Mesenchymal stem cell (in vitro differentiated cells and primary cell): ENCODE results near the gene C19orf67. TPM values are rescaled to one million over a fixed set of nuclear protein-coding genes. Genes with fewer than 3 reads are reported as not detected.

Experiments
- DNase-seq: peaks from one replicate; pipeline ENCODE4 v3.0.0-alpha.2; 2013
- H2AFZ ChIP-seq: one replicate; pipeline ENCODE4 v1.6.1; 2013; ENCODE audit warnings: low read depth, mild to moderate bottlenecking, control low read depth, inconsistent platforms, low read length, moderate library complexity
- H2AK5ac ChIP-seq: 2 replicates; pipeline ENCODE4 v1.6.1; 2013; ENCODE audit warnings: low read length, moderate library complexity, mild to moderate bottlenecking, inconsistent platforms; ENCODE audit not compliant: severe bottlenecking
- H2BK120ac ChIP-seq: one replicate; pipeline ENCODE4 v1.6.1; 2013; ENCODE audit warnings: low read depth, mild to moderate bottlenecking, inconsistent platforms, low read length, moderate library complexity
- H2BK12ac ChIP-seq, 2 experiments: one replicate each; pipeline ENCODE4 v1.6.1; 2013; ENCODE audit warnings: inconsistent platforms in 2 of 2, low read length in 2 of 2, mild to moderate bottlenecking in 2 of 2, moderate library complexity in 2 of 2, control low read depth in 1 of 2
- H2BK15ac ChIP-seq: one replicate; pipeline ENCODE4 v1.6.1; 2013; ENCODE audit warnings: mild to moderate bottlenecking, low read depth, inconsistent platforms; ENCODE audit not compliant: poor library complexity, severe bottlenecking
- H2BK5ac ChIP-seq: 2 replicates; pipeline ENCODE4 v1.6.1; 2013; ENCODE audit warnings: low read depth, mild to moderate bottlenecking, low read length, control low read depth, inconsistent platforms; ENCODE audit not compliant: poor library complexity, severe bottlenecking
- H3K14ac ChIP-seq, 2 experiments: one replicate each; pipeline ENCODE4 v1.6.1; 2013; ENCODE audit warnings: inconsistent platforms in 2 of 2, low read length in 2 of 2, control low read depth in 1 of 2, mild to moderate bottlenecking in 1 of 2, moderate library complexity in 1 of 2
- H3K18ac ChIP-seq, 2 experiments: one replicate each; pipeline ENCODE4 v1.6.1; 2013; ENCODE audit warnings: inconsistent platforms in 2 of 2, low read length in 2 of 2, control low read depth in 1 of 2, low read depth in 1 of 2, mild to moderate bottlenecking in 1 of 2
- H3K23ac ChIP-seq, 2 experiments: one replicate each; pipeline ENCODE4 v1.6.1; 2013; ENCODE audit warnings: inconsistent platforms in 2 of 2, low read length in 2 of 2, mild to moderate bottlenecking in 2 of 2, moderate library complexity in 2 of 2, control low read depth in 1 of 2
- H3K27ac ChIP-seq: 2 replicates; pipeline ENCODE4 v1.5.1; 2013; ENCODE audit warnings: mild to moderate bottlenecking, moderate library complexity, low read length, control low read depth, inconsistent platforms; ENCODE audit not compliant: poor library complexity, severe bottlenecking
- H3K27me3 ChIP-seq, 2 experiments: 2 replicates each; pipeline versions ENCODE4 v1.6.1 to v1.7.0; 2013; ENCODE audit warnings: low read length in 2 of 2, mild to moderate bottlenecking in 2 of 2, moderate library complexity in 2 of 2, control low read depth in 1 of 2, inconsistent platforms in 1 of 2; ENCODE audit not compliant: control insufficient read depth in 1 of 2, insufficient read depth in 1 of 2
- H3K36me3 ChIP-seq, 2 experiments: 2 replicates each; pipeline versions ENCODE4 v1.6.1 to v1.7.0; 2013; ENCODE audit warnings: low read length in 2 of 2, control low read depth in 1 of 2, inconsistent platforms in 1 of 2, low read depth in 1 of 2, mild to moderate bottlenecking in 1 of 2; ENCODE audit not compliant: insufficient read depth in 2 of 2, control insufficient read depth in 1 of 2
- H3K4ac ChIP-seq, 2 experiments: one replicate each; pipeline ENCODE4 v1.6.1; 2013; ENCODE audit warnings: inconsistent platforms in 2 of 2, low read length in 2 of 2, mild to moderate bottlenecking in 2 of 2, moderate library complexity in 2 of 2, control low read depth in 1 of 2, low read depth in 1 of 2
- H3K4me1 ChIP-seq: 2 replicates; pipeline ENCODE4 v1.6.1; 2013; ENCODE audit warnings: low read depth, low read length, control low read depth; ENCODE audit not compliant: control insufficient read depth, insufficient read depth
- H3K4me2 ChIP-seq: 2 replicates; pipeline ENCODE4 v1.6.1; 2013; ENCODE audit warnings: low read length, mild to moderate bottlenecking, inconsistent platforms; ENCODE audit not compliant: poor library complexity, severe bottlenecking
- H3K4me3 ChIP-seq, 2 experiments: 2 replicates each; pipeline versions ENCODE4 v1.5.1 to v1.7.0; 2013; ENCODE audit warnings: low read length in 2 of 2, mild to moderate bottlenecking in 2 of 2, control low read depth in 1 of 2, low read depth in 1 of 2; ENCODE audit not compliant: insufficient read depth in 1 of 2
- H3K79me1 ChIP-seq: replicated peaks from 2 replicates; pipeline ENCODE4 v1.6.1; 2013; ENCODE audit warnings: mild to moderate bottlenecking, control low read depth, low read length, inconsistent platforms; ENCODE audit not compliant: poor library complexity, severe bottlenecking
- H3K9ac ChIP-seq: 2 replicates; pipeline ENCODE4 v1.7.0; 2013; ENCODE audit warnings: mild to moderate bottlenecking, low read length, moderate library complexity
- H3K9me3 ChIP-seq: 2 replicates; pipeline ENCODE4 v1.7.0; 2013; ENCODE audit warnings: mild to moderate bottlenecking, low read length; ENCODE audit not compliant: control insufficient read depth
- H4K8ac ChIP-seq: one replicate; pipeline ENCODE4 v1.6.1; 2013; ENCODE audit warnings: inconsistent platforms, mild to moderate bottlenecking, low read length, moderate library complexity
- H4K91ac ChIP-seq: one replicate; pipeline ENCODE4 v1.6.1; 2013; ENCODE audit warnings: mild to moderate bottlenecking, low read length, inconsistent platforms
- WGBS: methylation state at CpG from one replicate; pipeline ENCODE4 v1.1.7; 2013; ENCODE audit warnings: mixed read lengths; 5-methylcytosine and 5-hydroxymethylcytosine counted together
- polyA plus RNA-seq, 2 experiments: library from polyadenylated mRNA; stranded (reverse); fragments of 200-250 nt; gene quantifications; one replicate each; pipeline ENCODE4 v1.2.3, GENCODE V29; 2013

The C19orf67 gene
- not detected for polyA plus RNA-seq (2013, experiment 1 of 2)
- polyA plus RNA-seq (2013, experiment 2 of 2), result not detected

DNA sequence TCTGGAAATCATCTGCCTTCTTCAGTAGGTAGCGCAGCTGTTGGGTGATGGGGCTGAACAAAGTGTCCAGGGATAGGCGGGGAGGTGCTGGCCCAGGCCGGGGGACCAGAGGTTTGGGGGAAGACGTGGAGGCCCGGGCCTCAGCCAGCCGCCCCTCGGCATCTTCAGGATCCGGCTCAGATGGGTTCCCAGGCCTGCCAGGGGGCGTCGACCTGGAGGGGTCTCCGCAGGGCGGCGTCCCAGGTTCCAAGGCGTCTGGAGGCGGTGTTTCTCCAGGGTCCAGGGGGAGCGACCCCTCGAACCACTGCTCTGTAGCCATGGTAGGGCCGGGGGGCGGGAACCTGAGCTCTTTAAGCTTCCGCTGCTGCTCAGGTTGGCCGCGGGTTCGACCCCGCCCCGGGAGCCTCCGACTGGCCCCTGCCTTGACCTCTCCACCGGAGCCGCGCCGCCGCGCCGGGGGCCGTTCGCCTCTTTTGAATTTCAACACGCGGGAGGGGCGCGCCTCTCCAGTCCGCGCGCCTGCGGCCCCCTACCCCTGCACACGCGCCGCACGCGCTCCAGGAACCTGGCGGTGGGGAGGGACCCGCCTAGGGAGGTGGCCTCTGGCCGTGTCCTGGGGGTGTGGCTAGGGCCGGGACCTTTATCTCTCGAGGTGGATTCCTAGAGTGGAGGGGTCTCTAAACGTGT is at the start of gene C19orf67:
Gene C19orf67, minus strand, starts transcription at position 475 of the 687 bp plus-strand sequence. Its CDS starts 156 bp downstream, at position 319.
- Histone ChIP-seq H4K8ac (no peak within 1 kb of the TSS), H2AK5ac (no peak within 1 kb of the TSS), H3K36me3 (peaks cover 10 to 23% of the 10 kb centered on the region in 2 experiments), H3K9ac (no peak within 1 kb of the TSS), H4K91ac (no peak within 1 kb of the TSS), H3K4ac (no peak within 1 kb of the TSS), H2BK120ac (no peak within 1 kb of the TSS), H2BK5ac (no peak within 1 kb of the TSS), H3K4me2 (no peak within 1 kb of the TSS), H3K18ac (no peak within 1 kb of the TSS), H3K14ac (no peak within 1 kb of the TSS), H2BK15ac (no peak within 1 kb of the TSS), H2BK12ac (no peak within 1 kb of the TSS), H3K27ac (no peak within 1 kb of the TSS), H3K23ac (no peak within 1 kb of the TSS), H3K9me3 (no peaks in the 10 kb centered on the region), H3K4me3 (no peak within 1 kb of the TSS), H3K4me1 (peaks cover 13% of the 10 kb centered on the region), H3K79me1 (peaks cover 11% of the 10 kb centered on the region), H3K27me3 (no peaks in the 10 kb centered on the region), H2AFZ (no peak within 1 kb of the TSS)
- DNase-seq, result no peak
- WGBS, result 59% methylated on average over 54 of the region's 54 CpGs

DNA sequence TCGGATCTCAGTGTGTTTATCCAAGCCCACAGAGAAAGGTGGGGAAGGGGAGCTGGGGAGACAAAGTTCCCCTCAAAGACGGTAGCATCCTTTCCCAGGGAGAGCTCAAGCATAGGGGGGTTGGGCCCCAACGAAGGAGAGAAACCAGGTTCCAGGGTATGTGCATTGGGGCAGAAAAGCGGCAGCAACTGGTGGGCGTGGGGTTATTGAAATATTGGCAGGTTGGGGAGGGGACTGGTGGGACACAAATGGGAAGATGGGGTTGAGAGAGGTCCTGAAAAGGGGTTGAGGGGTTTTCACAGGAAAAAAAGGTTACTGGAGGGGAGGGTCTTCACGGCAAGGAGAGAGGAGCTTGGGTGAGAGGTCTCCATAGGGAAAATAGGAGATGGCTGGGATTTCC is 49.8 kb upstream of the C19orf67 start:
- H3K27me3 ChIP-seq, result no peaks in the 10 kb centered on the region
- no peak overlapping the region for H2AK5ac ChIP-seq
- H2AFZ ChIP-seq, result no peak overlapping the region
- peaks cover 11% of the 10 kb centered on the region for H3K4me1 ChIP-seq
- no peak overlapping the region for H3K23ac ChIP-seq
- H4K91ac ChIP-seq, result no peak overlapping the region
- no peaks in the 10 kb centered on the region for H3K36me3 ChIP-seq
- H3K27ac ChIP-seq, result no peak overlapping the region
- H2BK15ac ChIP-seq, result no peak overlapping the region
- no peak overlapping the region for H2BK12ac ChIP-seq
- peak overlapping the region; percentile 100 for H3K4me2 ChIP-seq
- no peak for DNase-seq
- 68% methylated on average over 6 of the region's 6 CpGs for WGBS
- H3K9me3 ChIP-seq, result no peaks in the 10 kb centered on the region
- H4K8ac ChIP-seq, result no peak overlapping the region
- peak overlapping the region; percentile 71 for H3K9ac ChIP-seq
- H3K14ac ChIP-seq, result no peak overlapping the region
- H2BK5ac ChIP-seq, result no peak overlapping the region
- H2BK120ac ChIP-seq, result no peak overlapping the region
- peak overlapping the region in 1 of 2 experiments; percentile 88 for H3K4me3 ChIP-seq
- no peak overlapping the region for H3K18ac ChIP-seq
- no peak overlapping the region for H3K4ac ChIP-seq
- H3K79me1 ChIP-seq, result peaks cover 19% of the 10 kb centered on the region

DNA sequence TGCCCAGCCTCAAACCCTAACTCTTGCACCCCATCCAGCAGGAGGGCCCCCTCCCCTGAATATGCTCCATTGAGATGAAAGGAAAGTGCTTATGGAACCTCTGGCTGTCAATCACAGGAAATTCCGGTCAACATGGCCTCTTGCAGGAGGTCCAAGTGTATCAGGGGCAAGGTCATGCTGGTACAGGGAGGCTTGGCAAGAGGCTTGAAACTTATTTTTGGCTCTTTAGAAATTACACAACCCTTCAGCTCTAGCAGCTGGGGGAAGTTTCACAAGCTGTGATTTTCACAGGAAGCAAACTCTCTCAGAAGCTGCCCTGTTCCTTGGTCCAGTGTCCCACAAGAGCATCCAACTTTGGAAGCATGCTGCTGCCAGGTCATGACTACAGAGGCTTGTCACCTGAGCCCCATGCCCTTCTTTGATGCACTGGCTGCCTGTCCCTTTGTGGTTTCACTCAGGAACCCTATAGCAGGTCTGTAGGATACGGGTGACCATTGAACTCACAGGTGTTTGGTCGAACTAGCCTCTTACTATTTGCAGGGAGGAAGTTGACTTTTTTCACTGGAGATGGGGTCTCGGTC is 42.4 kb upstream of the C19orf67 start:
- no peak overlapping the region for H4K91ac ChIP-seq
- H2BK12ac ChIP-seq, result no peak overlapping the region
- WGBS, result 84% methylated on average over 4 of the region's 4 CpGs
- DNase-seq, result no peak
- H3K9me3 ChIP-seq, result no peaks in the 10 kb centered on the region
- no peak overlapping the region for H4K8ac ChIP-seq
- H3K4ac ChIP-seq, result no peak overlapping the region
- no peak overlapping the region for H3K9ac ChIP-seq
- no peak overlapping the region for H2BK5ac ChIP-seq
- H2BK120ac ChIP-seq, result no peak overlapping the region
- no peak overlapping the region for H3K14ac ChIP-seq
- no peaks in the 10 kb centered on the region for H3K27me3 ChIP-seq
- H2BK15ac ChIP-seq, result no peak overlapping the region
- no peak overlapping the region for H3K18ac ChIP-seq
- H3K4me1 ChIP-seq, result no peaks in the 10 kb centered on the region
- peaks cover 3% of the 10 kb centered on the region for H3K79me1 ChIP-seq
- no peak overlapping the region for H2AK5ac ChIP-seq
- no peak overlapping the region for H3K23ac ChIP-seq
- H3K4me2 ChIP-seq, result no peak overlapping the region
- no peaks in the 10 kb centered on the region for H3K36me3 ChIP-seq
- no peak overlapping the region for H3K4me3 ChIP-seq
- H2AFZ ChIP-seq, result no peak overlapping the region
- H3K27ac ChIP-seq, result no peak overlapping the region

DNA sequence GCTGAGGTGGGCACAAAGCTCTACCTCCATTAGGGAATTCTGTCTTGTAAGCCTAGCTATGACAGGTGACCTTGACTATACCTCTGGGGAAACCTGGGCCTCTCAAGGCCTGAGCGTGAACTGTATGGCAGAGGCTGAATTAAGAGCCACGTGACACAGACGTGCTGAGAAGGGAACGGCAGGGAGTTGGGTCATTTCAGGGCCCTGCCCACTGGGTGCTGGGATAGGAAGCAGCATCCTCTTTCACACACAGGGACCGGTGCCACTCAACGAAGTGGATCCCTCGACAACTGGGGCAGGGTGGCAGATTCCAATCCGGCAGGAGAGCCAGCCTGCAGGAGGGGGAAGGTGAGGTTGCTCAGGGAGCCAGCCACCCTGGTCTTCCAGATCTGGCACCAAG is 41.6 kb upstream of the C19orf67 start:
- 97% methylated on average over 8 of the region's 8 CpGs for WGBS
- Histone ChIP-seq H3K79me1 (peaks cover 3% of the 10 kb centered on the region), H3K18ac (no peak overlapping the region), H3K4me1 (no peaks in the 10 kb centered on the region), H4K8ac (no peak overlapping the region), H4K91ac (no peak overlapping the region), H3K4me2 (no peak overlapping the region), H2AFZ (no peak overlapping the region), H2AK5ac (no peak overlapping the region), H3K27ac (no peak overlapping the region), H2BK12ac (no peak overlapping the region), H2BK120ac (no peak overlapping the region), H3K14ac (no peak overlapping the region), H3K9me3 (no peaks in the 10 kb centered on the region), H3K4me3 (no peak overlapping the region), H3K27me3 (no peaks in the 10 kb centered on the region), H2BK15ac (no peak overlapping the region), H3K23ac (no peak overlapping the region), H2BK5ac (no peak overlapping the region), H3K9ac (no peak overlapping the region), H3K36me3 (no peaks in the 10 kb centered on the region), H3K4ac (no peak overlapping the region)
- no peak for DNase-seq
